Transverse colon (tissue), 4 donors: ENCODE results near the gene CDH6. TPM values are rescaled to one million over a fixed set of nuclear protein-coding genes. Genes with fewer than 3 reads are reported as not detected.

ENCODE experiments used
- DNase-seq: peaks from one replicate; pipeline ENCODE4 v3.0.0-alpha.2; 2019
- H3K27ac ChIP-seq, 4 donors: fragments of 200-600 bp; sonication (generic); 2 replicates each; pipeline ENCODE4 v1.5.1; 2016 to 2018; ENCODE audit warnings: inconsistent platforms in 4 of 4
- H3K27me3 ChIP-seq: fragments of 200-600 bp; sonication (generic); 2 replicates; pipeline ENCODE4 v1.5.1; 2017; ENCODE audit warnings: inconsistent platforms
- H3K36me3 ChIP-seq, 4 donors: fragments of 200-600 bp; sonication (generic); 2 replicates each; pipeline ENCODE4 v1.5.1; 2017 to 2019; ENCODE audit warnings: inconsistent platforms in 4 of 4
- H3K4me1 ChIP-seq, 4 donors: fragments of 200-600 bp; sonication (generic); 2 replicates each; pipeline ENCODE4 v1.5.1; 2017 to 2020; ENCODE audit warnings: inconsistent platforms in 4 of 4
- H3K4me3 ChIP-seq, 4 donors: fragments of 200-600 bp; sonication (generic); 1 replicate in 1 of 4; 2 replicates in 3 of 4; pipeline versions ENCODE4 v1.5.1 to v1.6.1; 2017 to 2019; ENCODE audit warnings: inconsistent platforms in 4 of 4
- H3K9me3 ChIP-seq, 2 donors: fragments of 200-600 bp; sonication (generic); 2 replicates each; pipeline ENCODE4 v1.5.1; 2017 to 2019; ENCODE audit warnings: inconsistent platforms in 2 of 2
- EP300 ChIP-seq: sonication (generic); formaldehyde crosslinking; IDR thresholded peaks from one replicate; pipeline ENCODE4 v1.6.1; 2017; ENCODE audit warnings: antibody characterized with exemption, low read depth
- POLR2A ChIP-seq: fragments of 450-650 bp; IDR thresholded peaks from one replicate; pipeline ENCODE4 v1.6.1; 2016; ENCODE audit warnings: antibody characterized with exemption, mild to moderate bottlenecking, moderate library complexity
- POLR2AphosphoS5 ChIP-seq, 3 donors: sonication (generic); formaldehyde crosslinking; IDR thresholded peaks; one replicate each; pipeline ENCODE4 v1.6.1; 2016; ENCODE audit warnings: antibody characterized with exemption in 3 of 3
- WGBS, 2 donors: methylation state at CpG; one replicate each; pipeline ENCODE4 v1.1.5; 2018; ENCODE audit warnings: low coverage in 1 of 2; 5-methylcytosine and 5-hydroxymethylcytosine counted together
- in situ Hi-C, 4 donors: fragments of 200-750 bp; cut with MboI; loops; one replicate each; pipeline versions ENCODE4 v1.15.0 to v1.15.1; 2017; ENCODE audit warnings: low sequenced_read_pairs in 3 of 4, low pct_ligation_motif_present in 1 of 4, low pct_unique_long_range_greater_than_20kb in 1 of 4
- intact Hi-C: fragments of 100-400 bp; cut with DNase I; formaldehyde crosslinking; loops from one replicate; pipeline ENCODE4 v1.15.1; 2023; ENCODE audit warnings: low total_unique reads
- total RNA-seq, 4 donors: library from RNA; depleted of rRNA; stranded (reverse); fragments of >200 nt; gene quantifications; one replicate each; pipeline ENCODE4 v1.1.0, GENCODE V29; 2016
- TF ChIP-seq, protein P1 (sequence below), 5 experiments: fragments of 200-600 bp in 3 of 5; fragments of 450-650 bp in 2 of 5; sonication (generic) in 3 of 5; IDR thresholded peaks; 1 replicate in 2 of 5; 2 replicates in 3 of 5; pipeline ENCODE4 v1.5.1; 2016 to 2017; ENCODE audit warnings: antibody characterized with exemption in 5 of 5, inconsistent platforms in 3 of 5, mild to moderate bottlenecking in 2 of 5, moderate library complexity in 1 of 5

The CDH6 gene
- total RNA-seq, 4 donors from 2014 or later, result 0.60 to 1.2 (median 0.93) TPM

DNA sequence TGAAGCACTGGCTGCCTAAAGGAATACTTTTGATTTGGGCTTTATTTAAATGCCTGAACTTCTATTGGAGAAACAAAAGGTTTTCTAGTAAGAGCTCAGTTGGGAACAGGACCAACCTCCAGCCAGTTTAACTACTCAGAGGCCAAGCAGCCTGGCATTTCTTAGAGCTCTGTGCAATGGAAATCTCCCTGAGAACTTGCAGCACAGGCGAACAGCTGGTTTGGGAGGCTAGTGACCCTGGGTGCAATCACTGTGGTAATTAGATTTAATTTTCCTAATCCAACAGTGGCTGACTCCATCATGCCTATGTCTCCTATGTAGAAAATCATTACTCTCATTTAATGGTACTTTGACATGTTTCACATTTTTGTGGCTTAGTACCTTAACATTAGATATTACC, 1.0 kb upstream of the CDH6 start:
- intact Hi-C loops, result no loop called here

GRCh38 chr5:31193116-31193515, 370 bp upstream of the CDH6 start:
- Histone ChIP-seq H3K4me3 (peak overlapping the region in 1 of 4 donors; percentile 47), H3K4me1 (peaks cover 4 to 26% (median 13%) of the 10 kb centered on the region in 4 donors), H3K27ac (no peak overlapping the region), H3K36me3 (no peaks in the 10 kb centered on the region), H3K9me3 (no peaks in the 10 kb centered on the region), H3K27me3 (peaks cover 62% of the 10 kb centered on the region)
- no peak for DNase-seq
- no peak for TF ChIP-seq EP300
- no peak for TF ChIP-seq POLR2AphosphoS5 (IDR thresholded peaks at IDR 0.05)
- TF ChIP-seq, protein P1, sequence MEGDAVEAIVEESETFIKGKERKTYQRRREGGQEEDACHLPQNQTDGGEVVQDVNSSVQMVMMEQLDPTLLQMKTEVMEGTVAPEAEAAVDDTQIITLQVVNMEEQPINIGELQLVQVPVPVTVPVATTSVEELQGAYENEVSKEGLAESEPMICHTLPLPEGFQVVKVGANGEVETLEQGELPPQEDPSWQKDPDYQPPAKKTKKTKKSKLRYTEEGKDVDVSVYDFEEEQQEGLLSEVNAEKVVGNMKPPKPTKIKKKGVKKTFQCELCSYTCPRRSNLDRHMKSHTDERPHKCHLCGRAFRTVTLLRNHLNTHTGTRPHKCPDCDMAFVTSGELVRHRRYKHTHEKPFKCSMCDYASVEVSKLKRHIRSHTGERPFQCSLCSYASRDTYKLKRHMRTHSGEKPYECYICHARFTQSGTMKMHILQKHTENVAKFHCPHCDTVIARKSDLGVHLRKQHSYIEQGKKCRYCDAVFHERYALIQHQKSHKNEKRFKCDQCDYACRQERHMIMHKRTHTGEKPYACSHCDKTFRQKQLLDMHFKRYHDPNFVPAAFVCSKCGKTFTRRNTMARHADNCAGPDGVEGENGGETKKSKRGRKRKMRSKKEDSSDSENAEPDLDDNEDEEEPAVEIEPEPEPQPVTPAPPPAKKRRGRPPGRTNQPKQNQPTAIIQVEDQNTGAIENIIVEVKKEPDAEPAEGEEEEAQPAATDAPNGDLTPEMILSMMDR (IDR thresholded peaks at IDR 0.05), result no peak
- no peak for TF ChIP-seq POLR2A
- in situ Hi-C loops, result no loop called here
- intact Hi-C loops, result no loop called here
- 42% methylated on average over 7 to 10 of the region's 10 CpGs for WGBS, 2 donors

More for the DNA sequence above, 1.0 kb upstream of the CDH6 start:
- TF ChIP-seq POLR2A, result no peak
- TF ChIP-seq EP300, result no peak
- no peak for TF ChIP-seq POLR2AphosphoS5 (IDR thresholded peaks at IDR 0.05)
- TF ChIP-seq, protein P1 (IDR thresholded peaks at IDR 0.05), result no peak
- H3K36me3 ChIP-seq, result no peaks in the 10 kb centered on the region
- H3K27ac ChIP-seq, result no peak overlapping the region
- in situ Hi-C loops, result no loop called here
- DNase-seq, result no peak
- no peak overlapping the region for H3K4me3 ChIP-seq
- no peaks in the 10 kb centered on the region for H3K9me3 ChIP-seq
- WGBS, 2 donors, result 85% methylated on average over 1 of the region's 1 CpG; no CpG with 5 or more reads in 1 of the 2 donors
- H3K4me1 ChIP-seq, result peaks cover 4 to 26% (median 13%) of the 10 kb centered on the region in 4 donors
- H3K27me3 ChIP-seq, result peaks cover 58% of the 10 kb centered on the region

DNA sequence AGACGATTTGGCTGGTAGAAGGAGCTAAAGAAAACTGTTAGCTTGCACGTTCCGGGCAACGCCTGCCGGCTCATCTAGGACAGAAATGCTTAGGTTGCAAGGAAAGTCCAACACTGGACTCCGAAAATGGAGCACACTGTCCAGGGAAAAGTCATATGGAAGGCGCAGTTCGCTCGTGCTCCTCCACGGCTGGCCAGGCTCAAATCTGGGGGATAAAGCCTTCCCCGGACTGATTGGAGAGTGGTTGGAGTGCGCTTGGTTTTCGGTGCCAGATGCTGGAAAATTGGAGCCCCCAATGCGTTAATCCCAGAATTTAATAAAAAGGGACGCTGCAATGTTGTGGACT, 955 bp downstream of the CDH6 start:
- no peak overlapping the region for H3K27ac ChIP-seq
- TF ChIP-seq EP300 (no peak), POLR2A (no peak)
- 7 to 16% methylated on average over 9 to 15 of the region's 15 CpGs for WGBS, 2 donors

GRCh38 chr5:31194892-31195555, 1.5 kb downstream of the CDH6 start:
- Histone ChIP-seq H3K27ac (no peak overlapping the region), H3K27me3 (peaks cover 62% of the 10 kb centered on the region), H3K9me3 (no peaks in the 10 kb centered on the region), H3K4me3 (peak overlapping the region in 3 of 4 donors; percentile 22 to 47 (median 32)), H3K36me3 (no peaks in the 10 kb centered on the region), H3K4me1 (peaks cover 4 to 26% (median 13%) of the 10 kb centered on the region in 4 donors)
- WGBS, 2 donors, result 11 to 21% methylated on average over 5 of the region's 5 CpGs
- no peak for DNase-seq
- intact Hi-C loops, result no loop called here
- TF ChIP-seq, protein P1 (IDR thresholded peaks at IDR 0.05), result no peak
- TF ChIP-seq POLR2AphosphoS5 (IDR thresholded peaks at IDR 0.05), result no peak
- TF ChIP-seq POLR2A, result no peak
- TF ChIP-seq EP300, result no peak
- in situ Hi-C loops, result no loop called here

More for the DNA sequence above, 955 bp downstream of the CDH6 start:
- no peak for DNase-seq
- in situ Hi-C loops, result no loop called here
- peaks cover 4 to 26% (median 13%) of the 10 kb centered on the region in 4 donors for H3K4me1 ChIP-seq
- peaks cover 62% of the 10 kb centered on the region for H3K27me3 ChIP-seq
- H3K9me3 ChIP-seq, result no peaks in the 10 kb centered on the region
- intact Hi-C loops, result no loop called here
- peak overlapping the region in 3 of 4 donors; percentile 14 to 47 (median 32) for H3K4me3 ChIP-seq
- H3K36me3 ChIP-seq, result no peaks in the 10 kb centered on the region

GRCh38 chr5:31196309-31196708, 2.8 kb downstream of the CDH6 start:
- 46 to 68% methylated on average over 2 of the region's 2 CpGs for WGBS, 2 donors
- Histone ChIP-seq H3K36me3 (no peaks in the 10 kb centered on the region), H3K27me3 (peaks cover 62% of the 10 kb centered on the region), H3K9me3 (no peaks in the 10 kb centered on the region), H3K27ac (no peak overlapping the region), H3K4me1 (peaks cover 4 to 26% (median 13%) of the 10 kb centered on the region in 4 donors), H3K4me3 (no peak overlapping the region)
- TF ChIP-seq POLR2AphosphoS5 (IDR thresholded peaks at IDR 0.05), result no peak
- TF ChIP-seq, protein P1 (IDR thresholded peaks at IDR 0.05), result no peak
- TF ChIP-seq POLR2A, result no peak
- TF ChIP-seq EP300, result no peak
- intact Hi-C loops, result no loop called here
- DNase-seq, result no peak
- in situ Hi-C loops, result no loop called here
